Gastrocnemius medialis (tissue), 4 donors: Measurements from ENCODE around the gene CCPG1. TPM values are rescaled to one million over a fixed set of nuclear protein-coding genes. Genes with fewer than 3 reads are reported as not detected.

ENCODE experiments used
- ATAC-seq, 2 donors: fragments of 150-250 bp; one replicate each; pipeline ENCODE4 v1.9.1; 2016
- DNase-seq, 2 donors: peaks; one replicate each; pipeline ENCODE4 v3.0.0-alpha.2; 2019
- H3K27ac ChIP-seq, 4 donors: fragments of 200-600 bp; sonication (generic); 1 replicate in 1 of 4; 2 replicates in 3 of 4; pipeline ENCODE4 v1.5.1; 2016 to 2018; ENCODE audit warnings: mild to moderate bottlenecking in 2 of 4, moderate library complexity in 1 of 4
- H3K27me3 ChIP-seq, 3 donors: fragments of 200-600 bp; sonication (generic) in 2 of 3; 1 replicate in 1 of 3; 2 replicates in 2 of 3; pipeline versions ENCODE4 v1.5.1 to v1.6.0; 2016 to 2019; ENCODE audit warnings: mild to moderate bottlenecking in 1 of 3, moderate library complexity in 1 of 3
- H3K36me3 ChIP-seq, 2 donors: fragments of 200-600 bp; sonication (generic) in 1 of 2; one replicate each; pipeline ENCODE4 v1.5.1; 2017 to 2018
- H3K4me1 ChIP-seq, 2 donors: fragments of 200-600 bp; sonication (generic) in 1 of 2; one replicate each; pipeline ENCODE4 v1.5.1; 2016 to 2017; ENCODE audit warnings: mild to moderate bottlenecking in 2 of 2
- H3K4me3 ChIP-seq, 4 donors: fragments of 200-600 bp; sonication (generic) in 3 of 4; 1 replicate in 1 of 4; 2 replicates in 3 of 4; pipeline ENCODE4 v1.5.1; 2016 to 2019; ENCODE audit warnings: mild to moderate bottlenecking in 2 of 4
- H3K9me3 ChIP-seq, 3 donors: fragments of 200-600 bp; sonication (generic) in 2 of 3; 1 replicate in 1 of 3; 2 replicates in 2 of 3; pipeline ENCODE4 v1.5.1; 2016 to 2019
- CTCF ChIP-seq, 5 experiments: fragments of 450-650 bp in 3 of 5; fragments of 200-600 bp in 2 of 5; sonication (generic) in 2 of 5; IDR thresholded peaks in 4 of 5; conservative IDR thresholded peaks in 1 of 5; 1 replicate in 4 of 5; 2 replicates in 1 of 5; pipeline ENCODE4 v1.5.1; 2016 to 2019; ENCODE audit warnings: antibody characterized with exemption in 5 of 5, mild to moderate bottlenecking in 3 of 5, moderate library complexity in 3 of 5
- POLR2A ChIP-seq, 2 donors: fragments of 450-650 bp; IDR thresholded peaks; one replicate each; pipeline ENCODE4 v1.6.1; 2017; ENCODE audit warnings: antibody characterized with exemption in 2 of 2, mild to moderate bottlenecking in 2 of 2, moderate library complexity in 2 of 2
- in situ Hi-C, 4 donors: fragments of 200-750 bp; cut with MboI; loops; one replicate each; pipeline versions ENCODE4 v1.15.0 to v1.8.0; 2017; ENCODE audit warnings: low sequenced_read_pairs in 4 of 4
- intact Hi-C: fragments of 100-400 bp; cut with DNase I; formaldehyde crosslinking; loops from one replicate; pipeline ENCODE4 v1.15.1; 2023; ENCODE audit warnings: low total_unique reads
- total RNA-seq, 4 donors: library from RNA; depleted of rRNA; stranded (reverse); fragments of >200 nt; gene quantifications; one replicate each; pipeline versions ENCODE4 v1.1.0 to v1.2.3, GENCODE V29; 2016

CCPG1 gene
- total RNA-seq, 4 donors from 2014 or later, result 61.6 to 142 (median 103) TPM

GRCh38 chr15:55343168-55343567, 65.0 kb downstream of the CCPG1 start:
- in situ Hi-C loops, result no loop called here
- H3K27ac ChIP-seq, result no peak overlapping the region
- intact Hi-C loops, result no loop called here
- TF ChIP-seq CTCF (IDR thresholded peaks at IDR 0.05 in 4 of 5, conservative IDR thresholded peaks at IDR 0.05 in 1 of 5), result no peak
- no peak for TF ChIP-seq POLR2A (IDR thresholded peaks at IDR 0.05)
- DNase-seq (no peak), ATAC-seq (no peak)
- no peaks in the 10 kb centered on the region for H3K9me3 ChIP-seq
- H3K27me3 ChIP-seq, result no peaks in the 10 kb centered on the region
- H3K36me3 ChIP-seq, result no peaks in the 10 kb centered on the region
- H3K4me3 ChIP-seq, result no peak overlapping the region
- H3K4me1 ChIP-seq, result no peaks in the 10 kb centered on the region

- in situ Hi-C loops, result no loop called here
- TF ChIP-seq CTCF (IDR thresholded peaks at IDR 0.05 in 4 of 5, conservative IDR thresholded peaks at IDR 0.05 in 1 of 5), result no peak
- TF ChIP-seq POLR2A (IDR thresholded peaks at IDR 0.05), result no peak
- no peaks in the 10 kb centered on the region for H3K4me1 ChIP-seq
- no peak for ATAC-seq
- no peak for DNase-seq
- peaks cover 0 to 20% of the 10 kb centered on the region in 2 donors for H3K36me3 ChIP-seq
- no peak overlapping the region for H3K27ac ChIP-seq
- no peaks in the 10 kb centered on the region for H3K9me3 ChIP-seq
- H3K27me3 ChIP-seq, result no peaks in the 10 kb centered on the region
- H3K4me3 ChIP-seq, result no peak overlapping the region
- intact Hi-C loops, result no loop called here
Observed at GRCh38 chr15:55337160-55337559, 71.0 kb downstream of the CCPG1 start.

GRCh38 chr15:55334997-55335396, 73.2 kb downstream of the CCPG1 start:
- no peak for ATAC-seq
- TF ChIP-seq CTCF (IDR thresholded peaks at IDR 0.05 in 4 of 5, conservative IDR thresholded peaks at IDR 0.05 in 1 of 5) (no peak), POLR2A (IDR thresholded peaks at IDR 0.05) (no peak)

GRCh38 chr15:55334371-55334770, 73.8 kb downstream of the CCPG1 start:
- H3K27ac ChIP-seq, result no peak overlapping the region
- no peaks in the 10 kb centered on the region for H3K4me1 ChIP-seq
- intact Hi-C loops, result no loop called here
- DNase-seq (no peak), ATAC-seq (no peak)
- no peaks in the 10 kb centered on the region for H3K9me3 ChIP-seq
- H3K27me3 ChIP-seq, result no peaks in the 10 kb centered on the region
- H3K4me3 ChIP-seq, result no peak overlapping the region
- in situ Hi-C loops, result no loop called here
- peaks cover 0 to 20% of the 10 kb centered on the region in 2 donors for H3K36me3 ChIP-seq
- TF ChIP-seq CTCF (IDR thresholded peaks at IDR 0.05 in 4 of 5, conservative IDR thresholded peaks at IDR 0.05 in 1 of 5) (no peak), POLR2A (IDR thresholded peaks at IDR 0.05) (no peak)

More at GRCh38 chr15:55334997-55335396, 73.2 kb downstream of the CCPG1 start:
- in situ Hi-C loops (no loop called here), intact Hi-C loops (no loop called here)
- no peak overlapping the region for H3K27ac ChIP-seq
- no peak for DNase-seq
- H3K4me3 ChIP-seq, result no peak overlapping the region
- no peaks in the 10 kb centered on the region for H3K9me3 ChIP-seq
- H3K27me3 ChIP-seq, result no peaks in the 10 kb centered on the region
- peaks cover 0 to 20% of the 10 kb centered on the region in 2 donors for H3K36me3 ChIP-seq
- no peaks in the 10 kb centered on the region for H3K4me1 ChIP-seq

- no peak for ATAC-seq
- DNase-seq, result no peak
- H3K27ac ChIP-seq, result no peak overlapping the region
- no peaks in the 10 kb centered on the region for H3K4me1 ChIP-seq
- H3K36me3 ChIP-seq, result peaks cover 0 to 5% of the 10 kb centered on the region in 2 donors
- TF ChIP-seq POLR2A (IDR thresholded peaks at IDR 0.05) (no peak), CTCF (IDR thresholded peaks at IDR 0.05 in 4 of 5, conservative IDR thresholded peaks at IDR 0.05 in 1 of 5) (no peak)
- no peaks in the 10 kb centered on the region for H3K9me3 ChIP-seq
- no peak overlapping the region for H3K4me3 ChIP-seq
- intact Hi-C loops (no loop called here), in situ Hi-C loops (no loop called here)
- H3K27me3 ChIP-seq, result no peaks in the 10 kb centered on the region
Observed at GRCh38 chr15:55327387-55327786, 80.8 kb downstream of the CCPG1 start.
